GM20000 (cell line): ENCODE data around the gene GLRX5.

Experiments used
- DNase-seq: peaks from one replicate; pipeline ENCODE4 v3.0.0; 2012; ENCODE audit warnings: low spot score
- TF ChIP-seq, protein P1 (sequence below): IDR thresholded peaks from 2 replicates; pipeline ENCODE4 v1.5.1; 2012; ENCODE audit warnings: mild to moderate bottlenecking, control low read depth; ENCODE audit errors: extremely low read depth, missing control alignments

GLRX5 gene

DNA sequence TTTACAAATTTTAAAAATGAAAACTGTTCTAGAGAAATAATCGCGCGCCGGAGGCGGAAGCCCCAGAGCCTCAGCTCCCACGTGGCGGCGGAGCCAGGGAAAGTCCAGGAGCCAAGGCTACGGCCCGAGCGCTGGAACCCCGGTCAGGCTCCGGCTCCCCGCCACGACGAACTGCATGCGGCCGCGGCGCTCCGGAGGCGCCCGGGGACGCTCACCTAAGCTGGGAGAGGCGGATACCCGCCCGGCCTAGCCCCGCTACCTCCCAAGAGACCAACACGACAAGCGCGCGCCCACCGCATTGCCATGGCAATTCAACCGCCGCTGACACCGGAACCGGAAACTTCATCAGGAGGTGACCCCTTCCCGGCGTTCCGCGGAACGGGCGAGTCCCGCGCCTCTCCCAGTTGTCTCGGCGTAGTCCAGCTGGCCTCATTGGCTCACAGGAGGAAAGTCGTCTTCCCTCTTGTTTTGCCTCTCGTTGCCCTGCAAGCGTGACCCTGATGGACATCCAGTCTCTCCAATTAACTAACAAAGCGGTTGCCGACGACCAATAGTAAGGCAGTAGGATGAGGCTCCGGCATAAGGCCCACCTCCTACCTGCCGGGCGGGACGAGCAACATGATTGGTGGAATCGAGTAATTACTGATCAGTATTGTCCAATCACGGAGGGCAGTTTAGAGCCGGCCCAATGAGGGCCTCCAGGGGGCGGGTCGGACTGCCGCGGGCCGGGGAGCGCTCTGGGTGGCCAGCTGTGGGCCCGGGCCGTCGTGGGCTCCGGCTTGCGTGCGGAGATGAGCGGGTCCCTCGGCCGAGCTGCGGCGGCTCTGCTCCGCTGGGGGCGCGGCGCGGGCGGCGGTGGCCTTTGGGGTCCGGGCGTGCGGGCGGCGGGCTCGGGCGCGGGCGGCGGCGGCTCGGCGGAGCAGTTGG is at the start of gene GLRX5:
TSS of gene GLRX5 (plus strand) at position 752 of the 927 bp plus-strand sequence. CDS start at position 792, 40 bp downstream.
- TF ChIP-seq, protein P1, sequence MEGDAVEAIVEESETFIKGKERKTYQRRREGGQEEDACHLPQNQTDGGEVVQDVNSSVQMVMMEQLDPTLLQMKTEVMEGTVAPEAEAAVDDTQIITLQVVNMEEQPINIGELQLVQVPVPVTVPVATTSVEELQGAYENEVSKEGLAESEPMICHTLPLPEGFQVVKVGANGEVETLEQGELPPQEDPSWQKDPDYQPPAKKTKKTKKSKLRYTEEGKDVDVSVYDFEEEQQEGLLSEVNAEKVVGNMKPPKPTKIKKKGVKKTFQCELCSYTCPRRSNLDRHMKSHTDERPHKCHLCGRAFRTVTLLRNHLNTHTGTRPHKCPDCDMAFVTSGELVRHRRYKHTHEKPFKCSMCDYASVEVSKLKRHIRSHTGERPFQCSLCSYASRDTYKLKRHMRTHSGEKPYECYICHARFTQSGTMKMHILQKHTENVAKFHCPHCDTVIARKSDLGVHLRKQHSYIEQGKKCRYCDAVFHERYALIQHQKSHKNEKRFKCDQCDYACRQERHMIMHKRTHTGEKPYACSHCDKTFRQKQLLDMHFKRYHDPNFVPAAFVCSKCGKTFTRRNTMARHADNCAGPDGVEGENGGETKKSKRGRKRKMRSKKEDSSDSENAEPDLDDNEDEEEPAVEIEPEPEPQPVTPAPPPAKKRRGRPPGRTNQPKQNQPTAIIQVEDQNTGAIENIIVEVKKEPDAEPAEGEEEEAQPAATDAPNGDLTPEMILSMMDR: no peak
- DNase-seq: peak; percentile 100

DNA sequence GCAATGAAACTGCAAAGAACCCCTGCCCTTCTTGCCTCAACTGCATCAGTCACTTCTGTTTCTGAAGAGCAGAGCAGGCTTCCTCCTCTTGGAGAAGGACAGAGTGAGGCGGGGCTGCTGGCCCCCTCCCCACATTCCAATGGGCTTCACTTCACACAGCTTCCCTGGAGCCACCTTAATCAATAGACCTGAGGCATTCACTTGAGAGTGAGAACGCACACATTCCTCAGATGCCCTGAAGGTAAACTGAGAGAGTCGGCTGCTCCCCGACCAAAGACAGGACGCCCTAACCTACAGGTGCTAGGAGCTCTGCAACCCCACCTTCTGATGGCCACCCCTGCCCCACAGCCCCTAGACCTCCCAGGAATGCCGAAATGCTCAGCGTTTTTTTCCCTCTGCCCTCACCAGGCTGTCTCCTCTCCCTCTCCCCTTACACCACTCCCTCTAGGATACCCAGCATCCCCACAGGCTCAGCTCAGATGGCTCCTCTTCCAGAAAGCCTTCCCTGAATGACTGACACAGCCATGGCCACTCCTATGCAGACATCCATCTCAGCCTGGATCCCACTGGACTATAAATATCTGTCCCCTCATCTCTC is 49.5 kb upstream of the GLRX5 start:
- TF ChIP-seq, protein P1: no peak
- no peak for DNase-seq

DNA sequence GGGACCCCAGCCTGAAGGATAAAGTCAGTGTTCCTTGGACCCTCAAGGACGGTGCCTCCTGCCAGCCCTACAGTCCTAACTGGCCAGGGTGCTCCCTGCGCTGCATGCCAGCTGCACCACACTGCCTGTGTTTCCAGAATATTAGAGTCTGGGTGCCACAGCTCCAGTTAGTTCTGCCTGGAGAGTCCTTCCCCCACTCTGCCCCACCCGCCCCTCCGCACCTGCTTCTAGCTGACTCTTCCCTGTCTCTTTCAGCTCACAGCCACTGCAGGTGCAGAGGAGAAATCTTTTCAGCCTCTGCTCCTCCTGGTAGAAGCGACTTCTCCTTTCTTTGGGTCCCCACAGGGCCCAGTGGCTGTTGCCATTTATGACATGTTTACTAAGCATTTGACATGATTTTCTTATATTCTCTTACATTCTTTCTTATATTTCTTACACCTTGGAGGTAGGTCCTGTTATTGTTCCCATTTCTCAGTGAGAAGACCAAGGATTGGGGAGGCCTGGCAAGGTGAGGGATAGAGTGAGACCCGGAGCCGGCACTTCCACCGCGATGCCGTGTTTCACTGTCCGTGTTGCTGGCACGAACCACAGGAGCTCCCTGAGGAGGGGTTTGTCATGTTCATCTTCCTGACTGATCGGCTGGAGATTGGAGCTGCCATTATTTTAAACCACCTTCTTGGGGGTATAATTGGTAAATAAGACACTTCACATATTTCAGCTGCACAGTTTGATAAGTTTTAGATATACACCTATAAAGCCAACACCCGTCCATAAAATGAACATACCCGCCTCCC is 47.8 kb upstream of the GLRX5 start:
- TF ChIP-seq, protein P1: no peak
- no peak for DNase-seq

DNA sequence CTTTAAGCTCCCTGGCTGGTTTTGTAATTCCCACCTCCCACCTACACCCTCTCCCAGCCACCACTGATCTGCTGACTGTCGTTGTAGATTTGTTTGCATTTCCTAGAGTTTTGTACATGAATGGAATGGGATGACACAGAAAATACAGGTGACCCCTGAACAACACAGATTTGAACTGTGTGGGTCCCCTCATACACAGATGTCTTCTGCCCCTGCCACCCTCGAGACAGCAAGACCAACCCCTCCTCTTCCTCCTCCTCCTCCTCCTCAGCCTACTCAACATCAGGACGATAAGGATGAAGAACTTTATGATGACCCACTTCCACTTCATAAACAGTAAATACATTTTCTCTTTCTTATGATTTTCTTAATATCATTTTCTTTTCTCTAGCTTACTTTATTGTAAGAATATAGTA is 47.2 kb upstream of the GLRX5 start:
- TF ChIP-seq, protein P1: no peak
- DNase-seq: no peak

DNA sequence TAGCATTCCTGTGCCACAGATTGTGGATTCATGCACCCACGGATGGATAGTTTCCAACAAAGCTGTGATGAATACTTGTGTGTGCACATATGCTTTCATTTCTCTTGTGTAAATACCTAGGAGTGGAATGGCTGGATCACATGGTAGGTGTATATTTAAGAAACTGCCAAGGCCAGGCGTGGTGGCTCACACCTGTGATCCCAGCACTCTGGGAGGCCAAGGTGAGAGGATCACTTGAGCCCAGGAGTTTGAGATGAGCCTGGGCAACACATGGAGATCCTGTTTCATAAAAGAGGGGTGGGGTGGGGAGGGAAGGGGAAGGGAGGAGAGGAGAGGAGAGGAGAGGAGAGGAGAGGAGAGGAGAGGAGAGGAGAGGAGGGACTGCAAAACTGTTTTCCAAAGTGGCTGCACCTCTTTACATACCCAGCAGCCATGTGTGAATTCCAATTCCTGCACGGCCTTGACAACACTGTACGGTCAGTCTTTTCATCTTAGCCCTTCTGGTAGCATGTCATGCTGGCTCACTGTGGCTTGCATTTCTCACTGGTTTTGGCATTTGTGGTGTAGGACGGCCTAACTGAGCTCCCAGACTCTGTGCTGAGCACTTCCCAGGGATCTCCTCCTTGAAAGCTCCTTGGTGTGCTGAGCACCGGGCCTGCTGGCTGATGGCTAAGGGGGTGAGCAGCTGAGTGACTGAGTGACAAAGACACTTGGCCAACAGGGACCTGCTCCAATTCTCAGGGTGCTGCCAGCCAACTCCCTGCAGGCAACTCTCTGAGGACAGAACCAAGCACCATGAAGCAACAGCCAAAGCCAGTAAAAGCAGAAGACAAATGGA is 46.3 kb upstream of the GLRX5 start:
- TF ChIP-seq, protein P1: no peak
- DNase-seq: no peak

DNA sequence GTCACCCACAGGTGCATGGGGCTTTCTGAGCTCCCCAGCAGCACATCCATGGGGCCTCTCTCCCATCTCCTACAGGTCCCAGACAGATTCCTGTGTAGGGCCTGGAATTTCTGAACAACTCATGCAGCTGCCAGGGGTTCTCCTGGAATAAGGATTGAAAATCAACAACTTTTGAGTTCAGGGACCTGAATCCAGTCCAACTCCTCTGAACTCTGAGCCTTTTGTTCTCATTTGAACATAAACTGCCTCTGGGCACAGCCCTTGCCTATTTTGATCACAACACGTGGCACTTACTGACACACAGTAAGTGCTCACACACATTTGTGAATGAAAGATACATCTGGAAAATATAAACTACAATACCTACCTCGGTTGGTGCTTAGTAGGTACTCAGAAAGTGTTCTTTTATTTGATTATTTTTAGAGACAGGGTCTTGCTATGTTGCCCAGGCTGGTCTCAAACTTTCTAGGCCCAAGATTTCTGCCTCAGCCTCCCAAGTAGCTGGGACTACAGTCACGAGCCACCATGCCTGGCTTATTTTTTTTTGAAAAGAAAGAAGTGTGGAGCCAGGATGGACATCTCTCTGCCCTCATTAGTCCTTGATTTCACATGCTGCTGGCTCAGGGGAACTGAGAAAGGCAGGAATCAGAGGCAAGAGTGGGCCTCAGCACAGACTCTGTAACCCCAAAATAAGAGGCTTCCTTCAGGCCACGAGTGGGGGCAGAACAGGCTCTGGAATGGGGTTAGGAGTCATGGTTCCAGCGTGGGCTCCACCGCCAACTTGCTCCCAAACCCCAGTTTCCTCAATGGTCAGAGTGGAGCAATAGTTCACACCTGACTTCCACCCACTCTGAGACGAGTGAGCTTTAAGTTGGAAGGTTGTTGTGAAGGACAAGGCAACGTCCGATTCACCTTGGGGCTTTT is 45.4 kb upstream of the GLRX5 start:
- DNase-seq: no peak

More for the DNA sequence above, 45.4 kb upstream of the GLRX5 start:
- TF ChIP-seq, protein P1: no peak
